HG03103 (cell line): ENCODE data around the gene CNKSR2.

Experiments
- ATAC-seq: cut with Tn5 transposase; IDR thresholded peaks from one replicate; pipeline ENCODE4 v1.9.1; 2021; ENCODE audit warnings: low read depth; ENCODE audit not compliant: unreplicated experiment

CNKSR2 gene

GRCh38 chrX:21590012-21590776, 216.0 kb downstream of the CNKSR2 start:
- ATAC-seq: no peak

GRCh38 chrX:21606002-21606401, 231.8 kb downstream of the CNKSR2 start:
- ATAC-seq: no peak

DNA sequence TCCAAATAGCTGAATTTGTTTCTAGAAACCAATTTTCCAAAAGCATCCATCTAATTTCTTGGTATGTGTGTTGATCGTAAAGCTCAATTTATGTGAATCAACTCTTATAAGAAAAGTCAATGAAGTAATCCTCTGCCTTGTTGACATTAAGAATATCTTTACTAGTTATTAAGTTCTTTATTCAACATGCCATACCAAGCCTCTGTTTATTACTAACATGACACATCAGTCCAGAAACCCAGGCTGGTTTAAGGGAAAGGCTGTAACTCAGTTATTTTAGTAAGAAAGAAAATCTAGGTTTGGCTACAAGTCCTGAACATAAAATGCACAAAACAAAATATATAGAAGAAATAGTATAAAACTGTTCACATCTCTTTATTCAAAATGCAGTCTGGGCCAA, 235.9 kb downstream of the CNKSR2 start:
- no peak for ATAC-seq

DNA sequence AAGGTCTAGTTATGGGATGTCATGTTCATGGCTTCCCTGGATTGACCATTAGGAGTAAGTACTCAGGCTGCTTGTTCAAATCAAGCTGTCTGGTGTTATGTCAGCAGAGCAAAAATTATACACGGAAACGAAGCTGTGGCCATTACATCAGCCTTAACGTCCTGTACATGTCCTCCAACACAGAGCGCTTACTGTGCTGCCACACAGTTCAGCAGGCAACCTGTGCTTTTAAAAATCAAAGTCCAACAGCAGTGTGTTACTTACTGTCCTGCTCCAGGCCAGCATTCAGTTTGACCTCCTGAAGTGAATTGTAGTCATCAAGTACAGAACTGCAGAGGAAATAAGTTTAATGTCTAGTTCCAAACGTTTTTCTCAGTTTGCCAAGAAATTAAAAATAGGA, 237.9 kb downstream of the CNKSR2 start:
- ATAC-seq: no peak

DNA sequence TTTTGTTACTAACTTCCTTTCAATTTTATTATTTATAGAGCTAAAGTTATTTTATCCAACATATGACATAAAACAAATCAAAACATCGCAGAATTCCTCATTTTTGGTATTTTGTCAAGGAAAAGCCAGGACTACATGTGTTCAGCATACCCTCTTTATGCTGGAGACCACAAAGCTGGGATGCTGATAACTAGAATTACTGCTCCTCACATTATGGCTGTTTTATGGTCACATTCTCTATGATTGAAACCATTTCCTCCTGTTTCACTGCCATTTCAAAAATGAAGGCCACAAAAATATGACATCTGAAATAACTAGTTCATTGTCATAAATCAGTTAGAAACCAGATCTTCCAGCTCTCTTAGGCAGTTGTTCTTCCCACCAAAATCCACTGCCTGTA, 242.2 kb downstream of the CNKSR2 start:
- no peak for ATAC-seq

DNA sequence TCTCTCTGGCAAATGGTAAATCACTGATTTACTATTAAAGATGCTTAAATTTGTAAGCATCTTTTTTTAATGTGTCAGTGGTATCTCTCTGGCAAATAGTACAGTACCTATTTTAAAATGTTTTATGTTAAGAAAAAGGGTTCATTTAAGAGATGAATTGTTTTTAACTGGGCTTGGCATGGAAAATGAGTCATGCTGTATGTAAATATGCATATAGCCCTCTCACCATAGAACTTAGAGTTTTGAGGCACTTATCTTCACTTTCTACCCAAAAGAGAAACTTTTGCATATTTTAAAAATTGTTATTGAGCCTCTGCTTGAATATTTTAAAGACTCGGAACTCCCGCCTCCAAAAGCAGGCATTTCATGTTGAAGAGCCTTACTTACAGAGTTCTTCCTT, 246.0 kb downstream of the CNKSR2 start:
- no peak for ATAC-seq

GRCh38 chrX:21623778-21624501, 249.7 kb downstream of the CNKSR2 start:
- ATAC-seq: no peak

- ATAC-seq: no peak
Observed at GRCh38 chrX:21632027-21632426, 257.8 kb downstream of the CNKSR2 start.

DNA sequence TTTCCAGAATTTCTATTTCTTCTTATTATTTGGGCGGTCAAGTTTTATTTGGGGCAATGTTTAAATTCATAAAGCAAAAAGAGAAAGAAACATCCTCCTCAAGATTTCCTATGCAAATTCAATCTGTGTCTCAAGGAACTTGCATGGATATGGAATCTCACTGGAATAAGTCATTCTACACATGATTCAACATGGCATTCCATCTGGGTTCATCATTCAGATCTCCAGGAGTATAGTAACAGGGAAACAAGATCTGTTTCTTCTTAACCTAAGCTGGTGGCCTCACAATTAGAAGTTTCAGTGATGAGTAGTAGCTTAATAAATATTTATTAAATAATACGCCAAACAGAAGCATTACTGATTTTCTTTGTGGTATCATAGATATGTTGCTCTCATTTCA, 264.1 kb downstream of the CNKSR2 start:
- no peak for ATAC-seq

DNA sequence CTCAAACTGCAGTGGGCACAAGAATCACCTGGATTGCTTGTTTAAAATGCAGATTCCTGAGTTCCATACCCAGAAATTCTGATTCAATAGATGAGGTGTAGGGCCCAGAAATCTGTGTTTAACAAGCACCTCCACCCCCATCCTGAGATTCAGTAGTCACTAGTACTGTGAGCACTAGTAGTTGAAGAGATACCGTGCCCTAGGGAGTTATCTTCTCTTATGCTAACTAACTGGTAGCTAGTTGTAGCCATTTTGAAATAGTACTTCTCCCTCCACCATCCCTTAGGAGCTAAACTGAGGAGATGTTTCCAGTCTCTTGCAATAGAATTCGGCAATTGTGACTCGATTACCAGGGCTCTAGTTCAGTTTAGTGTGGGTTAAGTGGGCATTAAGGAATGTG, 265.6 kb downstream of the CNKSR2 start:
- ATAC-seq: no peak

DNA sequence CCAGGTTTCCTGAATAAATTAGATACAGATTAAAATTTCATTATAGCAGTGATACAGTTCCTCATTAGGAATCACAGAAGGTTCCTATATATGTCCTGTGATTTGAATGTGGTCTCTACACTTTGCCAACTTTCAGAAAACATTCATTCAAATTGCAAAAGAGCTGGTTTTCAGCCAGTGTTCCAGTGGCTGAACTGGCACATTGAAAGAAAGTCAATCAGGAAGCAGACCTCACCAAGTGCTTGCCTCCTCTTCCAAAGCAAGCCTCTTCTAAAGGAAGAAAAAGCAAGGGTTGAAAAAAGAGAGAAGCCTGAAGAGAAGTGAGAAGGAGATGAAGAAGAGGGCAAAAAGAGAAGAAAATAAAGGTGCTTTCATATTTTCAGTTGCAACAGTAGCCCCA, 271.2 kb downstream of the CNKSR2 start:
- no peak for ATAC-seq

DNA sequence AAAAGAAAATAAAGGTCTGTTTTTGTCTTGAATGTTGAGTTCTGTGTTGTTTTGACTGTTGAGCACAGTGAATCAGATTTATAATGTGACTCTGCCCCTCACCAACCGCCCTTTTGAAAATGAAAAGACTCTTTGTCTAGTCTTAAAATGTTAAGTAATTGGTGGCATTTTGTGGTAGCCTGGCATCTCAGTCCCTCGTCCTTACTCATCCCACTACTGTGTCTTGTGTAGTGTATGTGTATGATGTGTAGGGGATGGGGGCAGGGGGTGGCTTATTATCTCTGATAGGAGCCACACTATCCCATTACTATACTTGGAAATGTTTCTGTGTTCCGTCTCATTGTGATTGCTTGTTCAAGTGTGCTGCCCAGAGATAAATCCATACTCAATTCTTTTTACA, 271.7 kb downstream of the CNKSR2 start:
- ATAC-seq: no peak

- no peak for ATAC-seq
Observed at GRCh38 chrX:21655901-21656586, 281.8 kb downstream of the CNKSR2 start.

- ATAC-seq: no peak
Observed at GRCh38 chrX:21656587-21657317, 282.5 kb downstream of the CNKSR2 start.

DNA sequence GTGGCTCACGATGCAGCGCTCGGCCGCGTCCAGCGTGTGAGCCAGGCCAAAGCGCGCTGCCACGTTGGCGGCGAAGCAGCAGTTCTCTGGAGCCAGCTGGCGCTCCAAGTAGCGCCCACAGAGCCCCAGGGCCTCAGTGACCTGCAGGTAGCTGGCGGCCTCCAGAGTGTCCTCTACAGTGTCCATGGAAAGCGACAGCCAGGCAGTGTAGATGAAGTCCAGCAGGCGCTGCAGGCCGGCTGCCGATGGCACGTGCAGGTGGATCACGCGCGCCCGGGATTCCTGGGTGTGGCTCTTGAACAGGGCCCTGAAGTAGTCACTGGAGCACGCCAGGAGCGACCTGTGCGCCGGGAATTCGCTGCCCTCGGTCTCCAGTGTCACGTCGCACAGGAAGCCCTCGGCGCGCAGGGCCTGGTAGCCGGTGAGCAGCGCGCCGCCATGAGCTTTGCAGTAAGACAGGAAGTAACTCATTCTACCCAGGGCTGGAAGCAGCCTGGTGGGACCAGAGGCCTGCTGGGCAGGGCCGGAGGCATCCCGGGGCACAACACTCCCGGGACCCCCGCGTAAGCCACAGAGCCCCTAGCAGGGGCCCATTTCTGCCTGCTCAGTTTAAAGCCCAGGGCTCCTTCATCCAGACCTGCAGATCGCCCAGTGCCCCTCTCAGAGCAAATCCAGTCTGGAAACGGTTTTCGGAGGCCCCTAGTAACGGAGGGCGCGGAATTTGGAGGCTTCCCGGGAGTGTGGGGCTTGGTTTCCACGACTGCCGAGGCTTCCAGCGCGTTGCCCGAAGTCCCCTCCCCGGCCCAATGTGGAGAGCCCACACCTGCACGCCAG, 283.3 kb downstream of the CNKSR2 start:
- ATAC-seq: no peak

DNA sequence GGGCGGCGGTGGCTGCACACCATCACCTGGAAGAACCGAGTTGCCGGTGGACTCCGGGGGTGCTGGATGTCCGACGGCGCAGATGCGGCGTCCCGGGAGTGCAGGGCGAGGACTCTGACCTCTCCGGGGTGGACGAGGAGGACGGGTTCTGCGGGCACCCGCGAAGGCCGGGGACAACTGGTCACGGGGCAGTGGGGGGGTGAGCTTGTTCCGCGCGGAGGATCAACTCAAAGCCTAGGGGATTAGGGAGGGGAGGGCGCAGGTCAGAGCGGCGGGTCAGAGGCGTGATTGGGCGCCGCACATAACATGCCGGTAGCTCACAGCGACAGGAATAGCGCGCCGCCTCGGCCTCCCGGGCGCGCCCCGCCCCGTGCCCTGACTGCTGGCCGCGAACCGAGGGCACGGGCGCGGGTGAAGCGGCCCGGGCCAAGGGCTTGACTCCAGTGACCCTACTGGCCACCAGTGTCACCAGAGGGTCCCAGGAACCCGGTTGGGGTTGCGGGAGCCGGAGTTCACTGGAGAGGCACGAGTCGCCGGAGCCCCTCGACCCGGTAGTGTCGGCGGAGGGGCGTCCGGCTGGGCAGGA, 284.0 kb downstream of the CNKSR2 start, which contains the start of gene KLHL34:
Gene KLHL34, minus strand, starts transcription at position 179 of the 586 bp plus-strand sequence. CDS start 542 bp downstream, outside the sequence.
- ATAC-seq: no peak

DNA sequence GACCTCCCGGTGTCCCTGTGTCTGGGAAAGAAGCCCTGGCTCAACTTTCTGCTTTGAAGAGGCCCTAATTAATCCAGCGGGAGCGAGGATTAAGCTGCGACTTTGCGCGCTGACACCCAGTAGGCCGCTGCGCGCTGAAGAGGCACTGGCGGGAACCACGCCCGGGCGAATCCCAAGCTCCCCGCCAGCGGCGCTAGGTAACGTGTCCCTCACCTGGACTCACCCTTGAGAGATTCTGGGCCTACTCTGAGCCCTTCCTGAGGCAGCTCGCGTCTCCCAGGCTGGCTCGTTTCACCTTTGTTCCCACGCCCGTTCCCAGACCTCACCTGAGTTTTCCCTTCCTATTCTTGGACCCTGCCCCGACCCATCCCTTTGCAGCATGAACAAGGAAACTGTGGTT, 284.5 kb downstream of the CNKSR2 start:
- no peak for ATAC-seq

GRCh38 chrX:21659320-21659719, 285.1 kb downstream of the CNKSR2 start:
- no peak for ATAC-seq

DNA sequence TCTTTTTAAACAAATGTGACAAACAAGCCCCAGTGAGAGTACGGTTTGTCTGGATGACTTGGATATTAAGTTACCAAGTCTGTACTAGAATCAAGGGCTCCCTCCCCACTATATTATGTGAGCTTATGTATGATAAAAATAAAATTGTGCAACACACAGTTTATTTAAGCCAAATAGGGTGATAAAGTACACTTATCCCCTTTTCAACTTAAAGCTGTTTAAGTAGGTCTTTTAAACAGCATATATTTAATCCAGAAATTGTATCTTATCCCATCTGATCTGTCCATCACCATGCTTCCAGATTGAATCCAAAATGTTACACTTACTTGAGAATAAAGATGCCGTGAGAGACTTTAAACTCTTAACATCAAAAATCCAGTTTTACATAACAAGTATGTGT, 285.9 kb downstream of the CNKSR2 start:
- ATAC-seq: no peak

DNA sequence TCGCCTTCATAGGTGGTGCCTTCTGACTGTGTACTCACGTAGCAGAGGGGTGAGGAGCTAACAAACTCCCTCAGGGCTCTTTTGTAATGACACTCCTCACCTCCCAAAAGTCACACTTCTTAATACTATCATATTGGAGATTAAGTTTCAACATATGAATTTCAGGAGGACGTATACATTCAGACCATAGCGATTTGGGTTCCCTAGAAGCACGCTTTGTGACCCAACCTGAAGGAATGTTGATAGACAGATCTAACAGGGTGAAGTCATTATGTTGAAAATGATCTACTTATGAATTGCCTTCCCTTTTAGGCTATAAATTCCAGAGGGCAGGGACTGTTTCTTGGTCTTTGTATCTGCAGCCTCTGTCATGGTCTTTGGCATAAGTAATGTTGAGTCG, 287.1 kb downstream of the CNKSR2 start:
- ATAC-seq: no peak
